WTC11 (cell line): ENCODE measurements around the gene HMGCS1. TPM values are rescaled to one million over a fixed set of nuclear protein-coding genes. Genes with fewer than 3 reads are reported as not detected.

Experiments
- ATAC-seq: fragments of 200-7000 bp; cut with Tn5 transposase; 2 replicates; pipeline ENCODE4 v1.10.0; 2021; ENCODE audit warnings: mild to moderate bottlenecking, moderate library complexity
- CTCF ChIA-PET: fragments of 300-600 bp; sonication (Branson Sonifier 250); formaldehyde crosslinking; loops from one replicate; lab custom pipeline; 2021; ENCODE audit warnings: antibody characterized with exemption; lab: Charles Lee
- POLR2A ChIA-PET: fragments of 350-600 bp; sonication (Branson Sonifier 250); formaldehyde crosslinking; loops from one replicate; lab custom pipeline; 2021; ENCODE audit warnings: antibody characterized with exemption; lab: Charles Lee
- DNase-seq: peaks from one replicate; pipeline ENCODE4 v3.0.0; 2021; ENCODE audit warnings: low spot score
- H3K27ac Mint-ChIP-seq: 2 replicates; pipeline ENCODE4 v1.8.0; 2021; ENCODE audit warnings: mixed read lengths
- H3K27me3 Mint-ChIP-seq: 2 replicates; pipeline ENCODE4 v1.8.0; 2021; ENCODE audit warnings: low read depth, mild to moderate bottlenecking, moderate library complexity, mixed read lengths
- H3K36me3 Mint-ChIP-seq: 2 replicates; pipeline ENCODE4 v1.8.0; 2021; ENCODE audit warnings: mixed read lengths
- H3K4me1 Mint-ChIP-seq: 2 replicates; pipeline ENCODE4 v1.8.0; 2022; ENCODE audit warnings: mixed read lengths
- H3K4me3 Mint-ChIP-seq: 2 replicates; pipeline ENCODE4 v1.8.0; 2021; ENCODE audit warnings: mild to moderate bottlenecking, moderate library complexity, mixed read lengths
- H3K9me3 Mint-ChIP-seq: 2 replicates; pipeline ENCODE4 v1.8.0; 2021; ENCODE audit warnings: mixed read lengths
- CREM ChIP-seq: sonication (generic); formaldehyde crosslinking; IDR thresholded peaks from 2 replicates; pipeline ENCODE4 v1.8.1; 2022; ENCODE audit warnings: mild to moderate bottlenecking, missing genetic modification reagents, moderate library complexity
- GRHL2 ChIP-seq: fragments of 250-450 bp; sonication (Bioruptor Pico); IDR thresholded peaks from 2 replicates; pipeline ENCODE4 v1.8.0; 2022; ENCODE audit warnings: mild to moderate bottlenecking, moderate library complexity; ENCODE audit not compliant: insufficient replicate concordance, severe bottlenecking
- HMGA2 ChIP-seq: fragments of 250-450 bp; sonication (Bioruptor Pico); IDR thresholded peaks from 2 replicates; pipeline ENCODE4 v1.4.0; 2021; ENCODE audit warnings: mild to moderate bottlenecking, moderate library complexity
- JAZF1 ChIP-seq: fragments of 250-450 bp; sonication (Bioruptor Pico); IDR thresholded peaks from 2 replicates; pipeline ENCODE4 v1.9.0; 2021; ENCODE audit warnings: moderate library complexity, mild to moderate bottlenecking, inconsistent platforms
- MYBL2 ChIP-seq: sonication (generic); formaldehyde crosslinking; IDR thresholded peaks from 2 replicates; pipeline ENCODE4 v1.8.1; 2023; ENCODE audit warnings: mild to moderate bottlenecking, moderate library complexity, missing genetic modification reagents
- RORB ChIP-seq: fragments of 250-450 bp; sonication (Bioruptor Pico); IDR thresholded peaks from 2 replicates; pipeline ENCODE4 v1.9.0; 2021; ENCODE audit warnings: mild to moderate bottlenecking
- SMAD3 ChIP-seq: sonication (generic); formaldehyde crosslinking; IDR thresholded peaks from 2 replicates; pipeline ENCODE4 v1.8.0; 2022; ENCODE audit warnings: missing genetic modification reagents, mild to moderate bottlenecking, borderline replicate concordance
- TEAD4 ChIP-seq: sonication (generic); formaldehyde crosslinking; IDR thresholded peaks from 2 replicates; pipeline ENCODE4 v1.8.0; 2022; ENCODE audit warnings: mild to moderate bottlenecking, missing genetic modification reagents
- ZNF121 ChIP-seq: sonication (generic); formaldehyde crosslinking; IDR thresholded peaks from 2 replicates; pipeline ENCODE4 v1.8.0; 2023; ENCODE audit warnings: missing genetic modification reagents
- ZNF317 ChIP-seq: sonication (generic); formaldehyde crosslinking; IDR thresholded peaks from 2 replicates; pipeline ENCODE4 v1.8.1; 2023; ENCODE audit warnings: low read depth, mild to moderate bottlenecking, moderate library complexity, missing genetic modification reagents, borderline replicate concordance
- ZNF416 ChIP-seq: fragments of 250-450 bp; sonication (Bioruptor Pico); IDR thresholded peaks from 2 replicates; pipeline ENCODE4 v1.9.0; 2021; ENCODE audit warnings: mild to moderate bottlenecking, inconsistent platforms
- total RNA-seq: library from RNA; stranded (reverse); gene quantifications from 3 replicates; pipeline ENCODE4 v1.2.3, GENCODE V29; 2021
- TF ChIP-seq, protein P1 (sequence below): sonication (generic); formaldehyde crosslinking; IDR thresholded peaks from 2 replicates; pipeline ENCODE4 v1.8.0; 2023; ENCODE audit warnings: mild to moderate bottlenecking, missing genetic modification reagents
- TF ChIP-seq, protein P2 (sequence below): fragments of 250-450 bp; sonication (Bioruptor Pico); IDR thresholded peaks from 2 replicates; pipeline ENCODE4 v1.9.0; 2021; ENCODE audit warnings: moderate library complexity, mild to moderate bottlenecking, inconsistent platforms, borderline replicate concordance
- TF ChIP-seq, protein P3 (sequence below): sonication (generic); formaldehyde crosslinking; IDR thresholded peaks from 2 replicates; pipeline ENCODE4 v1.8.0; 2022; ENCODE audit warnings: mild to moderate bottlenecking, missing genetic modification reagents
- TF ChIP-seq, protein P4 (sequence below): sonication (generic); formaldehyde crosslinking; IDR thresholded peaks from 2 replicates; pipeline ENCODE4 v1.8.1; 2023; ENCODE audit warnings: mild to moderate bottlenecking, missing genetic modification reagents
- TF ChIP-seq, protein P5 (sequence below): sonication (generic); formaldehyde crosslinking; IDR thresholded peaks from 2 replicates; pipeline ENCODE4 v1.8.1; 2023; ENCODE audit warnings: mild to moderate bottlenecking, missing genetic modification reagents, moderate library complexity
- TF ChIP-seq, protein P6 (sequence below): sonication (generic); formaldehyde crosslinking; IDR thresholded peaks from 2 replicates; pipeline ENCODE4 v1.8.0; 2022; ENCODE audit warnings: mild to moderate bottlenecking, missing genetic modification reagents
- TF ChIP-seq, protein P7 (sequence below): sonication (generic); formaldehyde crosslinking; IDR thresholded peaks from 2 replicates; pipeline ENCODE4 v1.8.1; 2022; ENCODE audit warnings: missing genetic modification reagents, borderline replicate concordance
- TF ChIP-seq, protein P8 (sequence below): sonication (generic); formaldehyde crosslinking; conservative IDR thresholded peaks from 2 replicates; pipeline ENCODE4 v1.8.1; 2023; ENCODE audit warnings: mild to moderate bottlenecking, low read depth, missing genetic modification reagents, moderate library complexity

The HMGCS1 gene
- total RNA-seq, 1 experiment from 2014 or later: 199 TPM

DNA sequence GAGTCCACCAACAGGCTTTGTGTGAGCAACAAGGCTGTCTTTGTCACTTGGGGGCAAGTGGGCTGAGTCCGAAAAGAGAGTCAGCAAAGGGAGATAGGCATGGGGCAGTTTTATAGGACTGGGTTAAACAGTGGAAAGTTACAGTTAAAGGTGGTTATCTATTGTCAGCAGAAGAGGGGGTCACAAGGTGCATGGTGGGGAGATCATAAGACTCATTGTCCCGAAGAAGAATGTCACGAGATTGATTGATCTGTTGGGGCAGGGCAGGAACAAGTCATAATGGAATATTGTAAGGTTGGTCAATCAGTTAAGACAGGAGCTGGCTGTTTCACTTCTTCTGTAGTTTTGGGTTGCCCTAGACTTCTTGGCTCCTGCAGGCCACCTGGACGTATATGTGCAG, 7.6 kb upstream of the HMGCS1 start (continued):
- TF ChIP-seq, protein P1, sequence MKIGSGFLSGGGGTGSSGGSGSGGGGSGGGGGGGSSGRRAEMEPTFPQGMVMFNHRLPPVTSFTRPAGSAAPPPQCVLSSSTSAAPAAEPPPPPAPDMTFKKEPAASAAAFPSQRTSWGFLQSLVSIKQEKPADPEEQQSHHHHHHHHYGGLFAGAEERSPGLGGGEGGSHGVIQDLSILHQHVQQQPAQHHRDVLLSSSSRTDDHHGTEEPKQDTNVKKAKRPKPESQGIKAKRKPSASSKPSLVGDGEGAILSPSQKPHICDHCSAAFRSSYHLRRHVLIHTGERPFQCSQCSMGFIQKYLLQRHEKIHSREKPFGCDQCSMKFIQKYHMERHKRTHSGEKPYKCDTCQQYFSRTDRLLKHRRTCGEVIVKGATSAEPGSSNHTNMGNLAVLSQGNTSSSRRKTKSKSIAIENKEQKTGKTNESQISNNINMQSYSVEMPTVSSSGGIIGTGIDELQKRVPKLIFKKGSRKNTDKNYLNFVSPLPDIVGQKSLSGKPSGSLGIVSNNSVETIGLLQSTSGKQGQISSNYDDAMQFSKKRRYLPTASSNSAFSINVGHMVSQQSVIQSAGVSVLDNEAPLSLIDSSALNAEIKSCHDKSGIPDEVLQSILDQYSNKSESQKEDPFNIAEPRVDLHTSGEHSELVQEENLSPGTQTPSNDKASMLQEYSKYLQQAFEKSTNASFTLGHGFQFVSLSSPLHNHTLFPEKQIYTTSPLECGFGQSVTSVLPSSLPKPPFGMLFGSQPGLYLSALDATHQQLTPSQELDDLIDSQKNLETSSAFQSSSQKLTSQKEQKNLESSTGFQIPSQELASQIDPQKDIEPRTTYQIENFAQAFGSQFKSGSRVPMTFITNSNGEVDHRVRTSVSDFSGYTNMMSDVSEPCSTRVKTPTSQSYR (CRISPR knock-in tag): no peak

DNA sequence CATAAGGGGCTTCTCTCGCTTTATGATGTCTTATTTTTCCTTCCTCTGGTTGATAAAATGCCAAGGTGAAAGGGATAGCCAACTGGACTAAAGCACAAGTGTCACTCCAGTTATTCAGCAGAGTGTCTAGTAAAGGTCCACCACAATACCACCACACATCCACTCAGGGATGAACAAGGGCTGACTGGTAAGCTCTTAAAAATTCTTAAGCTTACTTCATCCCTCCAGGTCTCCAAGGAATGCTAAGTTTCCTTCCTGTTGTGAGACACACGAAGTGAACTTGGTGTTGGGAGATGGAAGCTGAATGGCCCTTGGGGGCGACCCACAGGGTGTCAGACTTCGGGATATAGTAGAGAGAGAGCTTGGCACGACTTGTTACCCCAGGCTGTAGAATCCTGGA, 3.2 kb upstream of the HMGCS1 start:
- CTCF ChIA-PET: no interaction called here
- no peak for TF ChIP-seq ZNF121 (CRISPR knock-in tag)
- TF ChIP-seq, protein P2, sequence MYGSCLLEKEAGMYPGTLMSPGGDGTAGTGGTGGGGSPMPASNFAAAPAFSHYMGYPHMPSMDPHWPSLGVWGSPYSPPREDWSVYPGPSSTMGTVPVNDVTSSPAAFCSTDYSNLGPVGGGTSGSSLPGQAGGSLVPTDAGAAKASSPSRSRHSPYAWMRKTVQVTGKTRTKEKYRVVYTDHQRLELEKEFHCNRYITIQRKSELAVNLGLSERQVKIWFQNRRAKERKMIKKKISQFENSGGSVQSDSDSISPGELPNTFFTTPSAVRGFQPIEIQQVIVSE (CRISPR knock-in tag): no peak
- TF ChIP-seq, protein P3, sequence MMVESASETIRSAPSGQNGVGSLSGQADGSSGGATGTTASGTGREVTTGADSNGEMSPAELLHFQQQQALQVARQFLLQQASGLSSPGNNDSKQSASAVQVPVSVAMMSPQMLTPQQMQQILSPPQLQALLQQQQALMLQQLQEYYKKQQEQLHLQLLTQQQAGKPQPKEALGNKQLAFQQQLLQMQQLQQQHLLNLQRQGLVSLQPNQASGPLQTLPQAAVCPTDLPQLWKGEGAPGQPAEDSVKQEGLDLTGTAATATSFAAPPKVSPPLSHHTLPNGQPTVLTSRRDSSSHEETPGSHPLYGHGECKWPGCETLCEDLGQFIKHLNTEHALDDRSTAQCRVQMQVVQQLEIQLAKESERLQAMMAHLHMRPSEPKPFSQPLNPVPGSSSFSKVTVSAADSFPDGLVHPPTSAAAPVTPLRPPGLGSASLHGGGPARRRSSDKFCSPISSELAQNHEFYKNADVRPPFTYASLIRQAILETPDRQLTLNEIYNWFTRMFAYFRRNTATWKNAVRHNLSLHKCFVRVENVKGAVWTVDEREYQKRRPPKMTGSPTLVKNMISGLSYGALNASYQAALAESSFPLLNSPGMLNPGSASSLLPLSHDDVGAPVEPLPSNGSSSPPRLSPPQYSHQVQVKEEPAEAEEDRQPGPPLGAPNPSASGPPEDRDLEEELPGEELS (CRISPR knock-in tag): no peak
- no peak for TF ChIP-seq ZNF416
- TF ChIP-seq, protein P4, sequence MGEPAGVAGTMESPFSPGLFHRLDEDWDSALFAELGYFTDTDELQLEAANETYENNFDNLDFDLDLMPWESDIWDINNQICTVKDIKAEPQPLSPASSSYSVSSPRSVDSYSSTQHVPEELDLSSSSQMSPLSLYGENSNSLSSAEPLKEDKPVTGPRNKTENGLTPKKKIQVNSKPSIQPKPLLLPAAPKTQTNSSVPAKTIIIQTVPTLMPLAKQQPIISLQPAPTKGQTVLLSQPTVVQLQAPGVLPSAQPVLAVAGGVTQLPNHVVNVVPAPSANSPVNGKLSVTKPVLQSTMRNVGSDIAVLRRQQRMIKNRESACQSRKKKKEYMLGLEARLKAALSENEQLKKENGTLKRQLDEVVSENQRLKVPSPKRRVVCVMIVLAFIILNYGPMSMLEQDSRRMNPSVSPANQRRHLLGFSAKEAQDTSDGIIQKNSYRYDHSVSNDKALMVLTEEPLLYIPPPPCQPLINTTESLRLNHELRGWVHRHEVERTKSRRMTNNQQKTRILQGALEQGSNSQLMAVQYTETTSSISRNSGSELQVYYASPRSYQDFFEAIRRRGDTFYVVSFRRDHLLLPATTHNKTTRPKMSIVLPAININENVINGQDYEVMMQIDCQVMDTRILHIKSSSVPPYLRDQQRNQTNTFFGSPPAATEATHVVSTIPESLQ (CRISPR knock-in tag): no peak
- TF ChIP-seq, protein P5, sequence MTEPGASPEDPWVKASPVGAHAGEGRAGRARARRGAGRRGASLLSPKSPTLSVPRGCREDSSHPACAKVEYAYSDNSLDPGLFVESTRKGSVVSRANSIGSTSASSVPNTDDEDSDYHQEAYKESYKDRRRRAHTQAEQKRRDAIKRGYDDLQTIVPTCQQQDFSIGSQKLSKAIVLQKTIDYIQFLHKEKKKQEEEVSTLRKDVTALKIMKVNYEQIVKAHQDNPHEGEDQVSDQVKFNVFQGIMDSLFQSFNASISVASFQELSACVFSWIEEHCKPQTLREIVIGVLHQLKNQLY (CRISPR knock-in tag): no peak
- TF ChIP-seq GRHL2 (CRISPR knock-in tag): no peak
- TF ChIP-seq SMAD3: no peak
- no peak for TF ChIP-seq RORB (CRISPR knock-in tag)
- no peak for TF ChIP-seq JAZF1 (CRISPR knock-in tag)
- no peak for TF ChIP-seq TEAD4
- TF ChIP-seq MYBL2 (CRISPR knock-in tag): no peak
- TF ChIP-seq CREM (CRISPR knock-in tag): no peak
- DNase-seq: no peak

DNA sequence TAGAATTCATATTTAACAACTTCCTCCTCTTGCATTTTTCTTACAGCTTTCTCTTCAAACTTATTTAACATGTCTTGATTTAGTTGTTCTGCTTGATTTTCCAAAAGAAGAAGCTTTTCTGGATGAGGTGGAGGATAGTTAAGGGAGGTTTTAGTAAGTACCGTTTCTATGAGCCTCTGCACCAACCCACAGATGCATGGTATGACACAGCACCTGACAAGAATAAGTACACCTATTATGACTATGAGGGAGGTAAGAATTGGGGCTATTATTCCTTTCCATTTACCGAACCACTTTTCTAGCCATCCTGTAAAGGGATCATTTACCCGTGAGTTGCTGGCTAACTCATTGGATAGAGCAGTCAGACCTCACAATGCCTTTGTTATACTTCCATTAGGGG, 2.5 kb upstream of the HMGCS1 start:
- Mint-ChIP-seq H3K27ac (no peak overlapping the region), H3K4me3 (no peak overlapping the region), H3K27me3 (peaks cover 3% of the 10 kb centered on the region; the same call in 1 of the 2 replicates), H3K4me1 (peaks cover 29% of the 10 kb centered on the region), H3K9me3 (peaks cover 16% of the 10 kb centered on the region), H3K36me3 (peaks cover 9% of the 10 kb centered on the region)
- ATAC-seq (no peak), DNase-seq (no peak)
- ChIA-PET POLR2A (no interaction called here), CTCF (no interaction called here)
- TF ChIP-seq HMGA2 (CRISPR knock-in tag): no peak
- no peak for TF ChIP-seq RORB (CRISPR knock-in tag)
- TF ChIP-seq, protein P6, sequence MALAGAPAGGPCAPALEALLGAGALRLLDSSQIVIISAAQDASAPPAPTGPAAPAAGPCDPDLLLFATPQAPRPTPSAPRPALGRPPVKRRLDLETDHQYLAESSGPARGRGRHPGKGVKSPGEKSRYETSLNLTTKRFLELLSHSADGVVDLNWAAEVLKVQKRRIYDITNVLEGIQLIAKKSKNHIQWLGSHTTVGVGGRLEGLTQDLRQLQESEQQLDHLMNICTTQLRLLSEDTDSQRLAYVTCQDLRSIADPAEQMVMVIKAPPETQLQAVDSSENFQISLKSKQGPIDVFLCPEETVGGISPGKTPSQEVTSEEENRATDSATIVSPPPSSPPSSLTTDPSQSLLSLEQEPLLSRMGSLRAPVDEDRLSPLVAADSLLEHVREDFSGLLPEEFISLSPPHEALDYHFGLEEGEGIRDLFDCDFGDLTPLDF (CRISPR knock-in tag): no peak
- TF ChIP-seq ZNF317: no peak
- TF ChIP-seq, protein P7, sequence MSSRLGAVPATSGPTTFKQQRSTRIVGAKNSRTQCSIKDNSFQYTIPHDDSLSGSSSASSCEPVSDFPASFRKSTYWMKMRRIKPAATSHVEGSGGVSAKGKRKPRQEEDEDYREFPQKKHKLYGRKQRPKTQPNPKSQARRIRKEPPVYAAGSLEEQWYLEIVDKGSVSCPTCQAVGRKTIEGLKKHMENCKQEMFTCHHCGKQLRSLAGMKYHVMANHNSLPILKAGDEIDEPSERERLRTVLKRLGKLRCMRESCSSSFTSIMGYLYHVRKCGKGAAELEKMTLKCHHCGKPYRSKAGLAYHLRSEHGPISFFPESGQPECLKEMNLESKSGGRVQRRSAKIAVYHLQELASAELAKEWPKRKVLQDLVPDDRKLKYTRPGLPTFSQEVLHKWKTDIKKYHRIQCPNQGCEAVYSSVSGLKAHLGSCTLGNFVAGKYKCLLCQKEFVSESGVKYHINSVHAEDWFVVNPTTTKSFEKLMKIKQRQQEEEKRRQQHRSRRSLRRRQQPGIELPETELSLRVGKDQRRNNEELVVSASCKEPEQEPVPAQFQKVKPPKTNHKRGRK (CRISPR knock-in tag): no peak
- TF ChIP-seq, protein P8, sequence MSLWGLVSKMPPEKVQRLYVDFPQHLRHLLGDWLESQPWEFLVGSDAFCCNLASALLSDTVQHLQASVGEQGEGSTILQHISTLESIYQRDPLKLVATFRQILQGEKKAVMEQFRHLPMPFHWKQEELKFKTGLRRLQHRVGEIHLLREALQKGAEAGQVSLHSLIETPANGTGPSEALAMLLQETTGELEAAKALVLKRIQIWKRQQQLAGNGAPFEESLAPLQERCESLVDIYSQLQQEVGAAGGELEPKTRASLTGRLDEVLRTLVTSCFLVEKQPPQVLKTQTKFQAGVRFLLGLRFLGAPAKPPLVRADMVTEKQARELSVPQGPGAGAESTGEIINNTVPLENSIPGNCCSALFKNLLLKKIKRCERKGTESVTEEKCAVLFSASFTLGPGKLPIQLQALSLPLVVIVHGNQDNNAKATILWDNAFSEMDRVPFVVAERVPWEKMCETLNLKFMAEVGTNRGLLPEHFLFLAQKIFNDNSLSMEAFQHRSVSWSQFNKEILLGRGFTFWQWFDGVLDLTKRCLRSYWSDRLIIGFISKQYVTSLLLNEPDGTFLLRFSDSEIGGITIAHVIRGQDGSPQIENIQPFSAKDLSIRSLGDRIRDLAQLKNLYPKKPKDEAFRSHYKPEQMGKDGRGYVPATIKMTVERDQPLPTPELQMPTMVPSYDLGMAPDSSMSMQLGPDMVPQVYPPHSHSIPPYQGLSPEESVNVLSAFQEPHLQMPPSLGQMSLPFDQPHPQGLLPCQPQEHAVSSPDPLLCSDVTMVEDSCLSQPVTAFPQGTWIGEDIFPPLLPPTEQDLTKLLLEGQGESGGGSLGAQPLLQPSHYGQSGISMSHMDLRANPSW (CRISPR knock-in tag): no peak
- no peak for TF ChIP-seq CREM (CRISPR knock-in tag)

More for the DNA sequence above, 3.2 kb upstream of the HMGCS1 start:
- no peak for ATAC-seq
- H3K4me1 Mint-ChIP-seq: peaks cover 21% of the 10 kb centered on the region
- POLR2A ChIA-PET: no interaction called here
- peaks cover 16% of the 10 kb centered on the region for H3K9me3 Mint-ChIP-seq
- H3K4me3 Mint-ChIP-seq: no peak overlapping the region
- peaks cover 4% of the 10 kb centered on the region for H3K36me3 Mint-ChIP-seq
- peaks cover 3% of the 10 kb centered on the region; the same call in 1 of the 2 replicates for H3K27me3 Mint-ChIP-seq
- no peak overlapping the region for H3K27ac Mint-ChIP-seq
